ENCODE results near the gene BTBD9.

GRCh38 chr6:38348371-38348770 lies 291.4 kb downstream of the BTBD9 start:
- TF ChIP-seq CTCF (conservative IDR thresholded peaks at IDR 0.05) (no peak), EZH2 (IDR thresholded peaks at IDR 0.05; ENCODE audit: low read depth) (no peak)

All from PC-9 (cell line).